ENCODE results near the gene C15orf61. TPM values are rescaled to one million over a fixed set of nuclear protein-coding genes. Genes with fewer than 3 reads are reported as not detected.

C15orf61 gene
- total RNA-seq, 4 donors from 2014 or later: 6.5 to 8.5 (median 7.3) TPM

DNA sequence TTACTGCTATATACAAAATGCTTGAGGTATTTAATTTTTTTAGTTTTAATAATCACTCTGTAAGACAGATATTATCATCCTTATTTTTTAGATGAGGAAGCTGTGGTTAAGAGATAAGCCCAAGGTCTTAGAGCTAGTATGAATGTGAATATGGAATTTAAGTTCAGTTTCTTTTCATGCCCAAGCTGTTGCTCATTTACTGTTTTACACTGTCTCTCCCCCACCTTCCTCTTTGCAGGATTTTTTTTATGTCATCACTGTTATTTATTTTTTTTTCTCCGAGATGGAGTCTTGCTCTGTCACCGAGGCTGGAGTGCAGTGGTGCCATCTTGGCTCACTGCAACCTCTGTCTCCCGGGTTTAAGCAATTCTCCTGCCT is 44.0 kb downstream of the C15orf61 start:
- no peak for DNase-seq (ENCODE audit: low spot score in 2 of 2)
- TF ChIP-seq EP300 (IDR thresholded peaks at IDR 0.05): no peak
- TF ChIP-seq, protein P1, sequence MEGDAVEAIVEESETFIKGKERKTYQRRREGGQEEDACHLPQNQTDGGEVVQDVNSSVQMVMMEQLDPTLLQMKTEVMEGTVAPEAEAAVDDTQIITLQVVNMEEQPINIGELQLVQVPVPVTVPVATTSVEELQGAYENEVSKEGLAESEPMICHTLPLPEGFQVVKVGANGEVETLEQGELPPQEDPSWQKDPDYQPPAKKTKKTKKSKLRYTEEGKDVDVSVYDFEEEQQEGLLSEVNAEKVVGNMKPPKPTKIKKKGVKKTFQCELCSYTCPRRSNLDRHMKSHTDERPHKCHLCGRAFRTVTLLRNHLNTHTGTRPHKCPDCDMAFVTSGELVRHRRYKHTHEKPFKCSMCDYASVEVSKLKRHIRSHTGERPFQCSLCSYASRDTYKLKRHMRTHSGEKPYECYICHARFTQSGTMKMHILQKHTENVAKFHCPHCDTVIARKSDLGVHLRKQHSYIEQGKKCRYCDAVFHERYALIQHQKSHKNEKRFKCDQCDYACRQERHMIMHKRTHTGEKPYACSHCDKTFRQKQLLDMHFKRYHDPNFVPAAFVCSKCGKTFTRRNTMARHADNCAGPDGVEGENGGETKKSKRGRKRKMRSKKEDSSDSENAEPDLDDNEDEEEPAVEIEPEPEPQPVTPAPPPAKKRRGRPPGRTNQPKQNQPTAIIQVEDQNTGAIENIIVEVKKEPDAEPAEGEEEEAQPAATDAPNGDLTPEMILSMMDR (IDR thresholded peaks at IDR 0.05): no peak
- no peak for TF ChIP-seq POLR2A (IDR thresholded peaks at IDR 0.05)
- Histone ChIP-seq H3K27me3 (no peaks in the 10 kb centered on the region), H3K4me1 (no peaks in the 10 kb centered on the region), H3K9me3 (no peaks in the 10 kb centered on the region), H3K4me3 (no peak overlapping the region), H3K36me3 (peaks cover 0 to 24% (median 0%) of the 10 kb centered on the region in 3 donors), H3K27ac (no peak overlapping the region)
- 74 to 95% methylated on average over 3 of the region's 3 CpGs for WGBS, 2 donors

DNA sequence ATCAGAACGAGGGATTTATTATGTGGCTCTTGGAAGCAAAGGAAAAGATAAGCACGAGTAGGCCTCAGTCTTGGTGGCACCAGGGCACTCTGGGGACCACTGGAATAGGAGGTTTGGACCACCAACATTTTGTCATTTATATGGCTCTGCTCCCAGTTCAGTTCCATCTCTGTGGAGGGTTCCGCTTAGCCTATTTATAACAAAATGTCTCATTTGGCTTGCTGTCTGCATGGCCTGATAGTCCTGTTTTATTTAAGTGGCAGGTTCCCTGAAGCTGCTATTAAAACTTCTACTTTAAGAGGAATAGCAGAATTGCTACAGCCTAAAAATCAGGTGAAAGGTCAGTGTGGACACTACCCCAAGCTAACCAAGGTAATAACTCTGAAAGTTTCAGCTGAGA is 48.7 kb downstream of the C15orf61 start:
- no peaks in the 10 kb centered on the region for H3K4me1 ChIP-seq
- H3K9me3 ChIP-seq: no peaks in the 10 kb centered on the region
- peaks cover 0 to 13% (median 0%) of the 10 kb centered on the region in 3 donors for H3K36me3 ChIP-seq
- no peak for TF ChIP-seq POLR2A (IDR thresholded peaks at IDR 0.05)
- TF ChIP-seq EP300 (IDR thresholded peaks at IDR 0.05): no peak
- TF ChIP-seq, protein P1 (IDR thresholded peaks at IDR 0.05): no peak
- H3K27ac ChIP-seq: no peak overlapping the region
- no peak overlapping the region for H3K4me3 ChIP-seq
- 74 to 92% methylated on average over 3 of the region's 3 CpGs for WGBS, 2 donors
- DNase-seq (ENCODE audit: low spot score in 2 of 2): no peak
- no peaks in the 10 kb centered on the region for H3K27me3 ChIP-seq

DNA sequence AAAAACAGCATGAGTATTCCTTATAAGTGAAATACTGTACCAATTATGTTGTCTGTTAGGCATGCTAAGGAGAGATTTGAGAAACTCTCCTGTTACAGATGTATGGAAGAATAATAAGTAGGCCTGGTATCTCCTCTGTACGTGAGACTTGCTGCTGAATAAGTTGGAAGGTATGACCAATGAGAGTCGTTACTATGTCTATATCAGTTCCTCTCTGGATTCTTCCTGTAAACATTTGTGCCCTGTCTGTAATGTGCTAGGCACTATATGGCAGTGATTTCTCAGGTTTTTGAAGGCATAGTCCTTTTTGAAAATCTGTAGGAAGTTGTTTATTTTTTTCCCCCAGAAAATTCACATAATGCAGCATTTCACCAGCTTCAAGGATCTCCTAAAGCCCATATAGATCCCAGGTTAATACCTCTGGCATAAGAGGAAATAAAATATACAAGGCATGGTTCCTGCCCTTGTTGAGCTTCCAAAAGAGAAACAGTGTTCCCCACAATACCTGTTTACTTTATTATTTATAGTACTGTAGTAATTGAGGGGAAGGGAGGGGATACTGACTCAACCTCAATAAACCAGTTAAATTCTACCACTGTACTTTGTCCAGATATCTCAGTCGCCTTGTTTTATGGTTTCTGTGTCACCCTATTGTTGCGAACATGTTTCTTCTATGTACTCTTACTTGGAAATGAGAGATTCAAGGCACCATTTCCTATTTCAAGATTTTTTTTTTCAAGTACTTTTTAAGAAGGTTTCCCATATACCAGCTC is 50.1 kb downstream of the C15orf61 start:
- DNase-seq (ENCODE audit: low spot score in 2 of 2): no peak
- Histone ChIP-seq H3K27me3 (no peaks in the 10 kb centered on the region), H3K9me3 (no peaks in the 10 kb centered on the region), H3K36me3 (peaks cover 0 to 3% (median 0%) of the 10 kb centered on the region in 3 donors), H3K4me3 (no peak overlapping the region), H3K4me1 (no peaks in the 10 kb centered on the region), H3K27ac (no peak overlapping the region)
- TF ChIP-seq EP300 (IDR thresholded peaks at IDR 0.05) (no peak), POLR2A (IDR thresholded peaks at IDR 0.05) (no peak)
- TF ChIP-seq, protein P1 (IDR thresholded peaks at IDR 0.05): no peak
- 92 to 96% methylated on average over 4 of the region's 4 CpGs for WGBS, 2 donors

DNA sequence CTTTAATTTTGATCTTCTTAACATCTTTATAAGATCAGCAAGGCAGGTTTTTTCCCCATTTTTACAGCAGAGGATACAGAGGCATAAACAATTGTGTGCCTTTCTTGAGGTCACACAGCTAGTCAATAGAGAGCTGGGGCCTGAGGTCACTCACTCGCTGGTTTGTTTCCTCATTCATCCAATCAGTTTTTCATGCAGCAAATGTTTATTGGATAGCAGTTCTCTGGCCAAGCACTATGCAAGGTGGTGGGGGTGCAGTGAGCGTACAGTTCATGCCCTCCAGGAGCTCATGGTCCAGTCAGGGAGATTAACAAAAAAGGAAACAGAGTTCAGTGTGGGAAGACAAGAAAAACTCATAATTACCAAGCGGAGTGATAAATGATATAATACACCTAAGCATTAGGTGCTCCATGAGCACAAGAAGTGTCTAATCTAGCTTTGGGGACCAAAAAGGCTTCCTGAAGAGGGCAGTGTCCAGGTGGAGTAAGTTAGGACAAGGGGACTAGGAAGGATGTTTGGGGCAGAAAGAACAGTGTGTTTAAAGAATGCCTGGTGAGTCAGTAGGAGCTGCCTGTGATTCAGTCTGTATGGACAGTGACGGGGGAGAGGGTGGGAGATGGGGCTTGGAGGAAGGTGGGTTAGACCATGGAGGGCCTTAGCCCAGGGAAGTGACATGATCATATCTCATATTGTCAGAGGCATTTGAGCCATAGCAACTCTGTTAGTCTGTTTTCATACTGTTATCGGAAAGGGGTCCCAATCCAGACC is 50.9 kb downstream of the C15orf61 start:
- Histone ChIP-seq H3K9me3 (no peaks in the 10 kb centered on the region), H3K36me3 (no peaks in the 10 kb centered on the region), H3K27me3 (no peaks in the 10 kb centered on the region), H3K4me3 (no peak overlapping the region), H3K4me1 (no peaks in the 10 kb centered on the region), H3K27ac (no peak overlapping the region)
- TF ChIP-seq POLR2A (IDR thresholded peaks at IDR 0.05): no peak
- TF ChIP-seq, protein P1 (IDR thresholded peaks at IDR 0.05): no peak
- TF ChIP-seq EP300 (IDR thresholded peaks at IDR 0.05): no peak
- WGBS, 2 donors: 84 to 91% methylated on average over 5 of the region's 5 CpGs
- DNase-seq (ENCODE audit: low spot score in 2 of 2): no peak

DNA sequence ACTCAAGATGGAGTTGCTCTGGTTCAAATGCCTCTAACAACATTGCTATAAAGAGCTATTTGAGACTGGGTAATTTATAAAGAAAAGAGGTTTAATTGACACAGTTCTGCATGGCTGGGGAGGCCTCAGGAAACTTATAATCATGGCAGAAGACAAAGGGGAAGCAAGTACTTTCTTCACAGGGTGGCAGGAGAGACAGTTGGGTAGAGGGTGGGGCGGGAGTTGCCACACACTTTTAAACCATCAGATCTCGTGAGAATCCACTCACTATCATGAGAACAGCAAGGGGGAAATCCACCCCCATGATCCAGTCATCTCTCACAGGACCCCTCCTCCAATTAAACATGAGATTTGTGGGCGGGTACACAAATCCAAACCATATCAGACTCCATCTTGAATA is 52.3 kb downstream of the C15orf61 start:
- Histone ChIP-seq H3K9me3 (no peaks in the 10 kb centered on the region), H3K4me1 (no peaks in the 10 kb centered on the region), H3K27ac (no peak overlapping the region), H3K4me3 (no peak overlapping the region), H3K27me3 (no peaks in the 10 kb centered on the region), H3K36me3 (no peaks in the 10 kb centered on the region)
- WGBS, 2 donors: 84 to 90% methylated on average over 3 of the region's 3 CpGs
- TF ChIP-seq POLR2A (IDR thresholded peaks at IDR 0.05): no peak
- TF ChIP-seq, protein P1 (IDR thresholded peaks at IDR 0.05): no peak
- TF ChIP-seq EP300 (IDR thresholded peaks at IDR 0.05): no peak
- DNase-seq (ENCODE audit: low spot score in 2 of 2): no peak

Data from tibial nerve (tissue), 4 donors.